H9 (cell line): Measurements from ENCODE around the gene NECAB3. TPM values are rescaled to one million over a fixed set of nuclear protein-coding genes. Genes with fewer than 3 reads are reported as not detected.
A peak's percentile ranks its signal among the peaks of the same experiment; 100 is the strongest.

Experiments used
- DNase-seq: peaks from one replicate; pipeline ENCODE4 v3.0.0-alpha.2; 2017
- H2AFZ ChIP-seq: one replicate; pipeline ENCODE4 v1.6.1; 2013; ENCODE audit warnings: mild to moderate bottlenecking, low read length, control low read depth, moderate library complexity
- H2AK5ac ChIP-seq: 2 replicates; pipeline ENCODE4 v1.6.1; 2013; ENCODE audit warnings: low read length, control low read depth, mixed read lengths; ENCODE audit not compliant: insufficient read length
- H2BK120ac ChIP-seq: one replicate; pipeline ENCODE4 v1.6.1; 2013; ENCODE audit warnings: low read depth, mild to moderate bottlenecking, low read length, control low read depth, inconsistent platforms; ENCODE audit not compliant: poor library complexity, severe bottlenecking
- H2BK12ac ChIP-seq: 2 replicates; pipeline ENCODE4 v1.6.1; 2013; ENCODE audit warnings: low read length, control low read depth, mixed read lengths, low read depth; ENCODE audit not compliant: insufficient read length
- H2BK15ac ChIP-seq: 2 replicates; pipeline ENCODE4 v1.6.1; 2013; ENCODE audit warnings: low read depth, low read length, control low read depth
- H2BK20ac ChIP-seq: one replicate; pipeline ENCODE4 v1.6.1; 2013; ENCODE audit warnings: low read depth, mild to moderate bottlenecking, low read length, control low read depth, inconsistent platforms; ENCODE audit not compliant: poor library complexity, severe bottlenecking
- H2BK5ac ChIP-seq: 2 replicates; pipeline ENCODE4 v1.6.1; 2013; ENCODE audit warnings: low read length, control low read depth, mixed read lengths; ENCODE audit not compliant: insufficient read length
- H3K14ac ChIP-seq: 2 replicates; pipeline ENCODE4 v1.6.1; 2013; ENCODE audit warnings: low read length, control low read depth; ENCODE audit not compliant: insufficient read depth
- H3K18ac ChIP-seq: 2 replicates; pipeline ENCODE4 v1.6.1; 2013; ENCODE audit warnings: low read depth, mild to moderate bottlenecking, mixed read lengths, low read length, control low read depth; ENCODE audit not compliant: insufficient read length
- H3K23ac ChIP-seq: 2 replicates; pipeline ENCODE4 v1.6.1; 2013; ENCODE audit warnings: low read length, control low read depth, mixed read lengths, low read depth; ENCODE audit not compliant: insufficient read length
- H3K23me2 ChIP-seq: 2 replicates; pipeline ENCODE4 v1.6.1; 2013; ENCODE audit warnings: low read depth, mild to moderate bottlenecking, mixed read lengths, low read length, control low read depth; ENCODE audit not compliant: insufficient read length, poor library complexity, severe bottlenecking
- H3K27ac ChIP-seq: 2 replicates; pipeline ENCODE4 v1.5.1; 2013; ENCODE audit warnings: low read length, control low read depth, mixed read lengths, low read depth; ENCODE audit not compliant: insufficient read length
- H3K27me3 ChIP-seq: 2 replicates; pipeline ENCODE4 v1.6.1; 2013; ENCODE audit warnings: low read length, control low read depth, inconsistent platforms; ENCODE audit not compliant: insufficient read depth
- H3K4ac ChIP-seq: 2 replicates; pipeline ENCODE4 v1.6.1; 2013; ENCODE audit warnings: low read depth, mild to moderate bottlenecking, control low read depth, inconsistent platforms, low read length, moderate library complexity
- H3K4me1 ChIP-seq: 2 replicates; pipeline ENCODE4 v1.6.1; 2013; ENCODE audit warnings: low read length, control low read depth, inconsistent platforms; ENCODE audit not compliant: insufficient read depth
- H3K4me2 ChIP-seq: 2 replicates; pipeline ENCODE4 v1.6.1; 2013; ENCODE audit warnings: low read length, control low read depth, mixed read lengths; ENCODE audit not compliant: insufficient read length, insufficient read depth
- H3K56ac ChIP-seq: 2 replicates; pipeline ENCODE4 v1.6.1; 2013; ENCODE audit warnings: low read depth, mild to moderate bottlenecking, mixed read lengths, low read length, control low read depth; ENCODE audit not compliant: insufficient read length
- H3K79me1 ChIP-seq: 2 replicates; pipeline ENCODE4 v1.6.1; 2013; ENCODE audit warnings: low read depth, mild to moderate bottlenecking, moderate library complexity, low read length, control low read depth, inconsistent platforms; ENCODE audit not compliant: insufficient read depth, poor library complexity, severe bottlenecking
- H3K79me2 ChIP-seq: 2 replicates; pipeline ENCODE4 v1.6.1; 2013; ENCODE audit warnings: low read length, control low read depth, inconsistent platforms; ENCODE audit not compliant: insufficient read depth
- H3K9ac ChIP-seq: 2 replicates; pipeline ENCODE4 v1.6.1; 2013; ENCODE audit warnings: low read length, control low read depth, mixed read lengths; ENCODE audit not compliant: insufficient read length; ENCODE audit errors: extremely low read depth
- H3K9me3 ChIP-seq: one replicate; pipeline ENCODE4 v1.6.1; 2013; ENCODE audit warnings: low read depth, low read length, inconsistent platforms; ENCODE audit not compliant: control insufficient read depth
- H3T11ph ChIP-seq: one replicate; pipeline ENCODE4 v1.6.1; 2013; ENCODE audit warnings: mild to moderate bottlenecking, low read length, control low read depth, inconsistent platforms
- H4K20me1 ChIP-seq: one replicate; pipeline ENCODE4 v1.6.1; 2013; ENCODE audit not compliant: control insufficient read depth, insufficient read length, insufficient read depth
- H4K5ac ChIP-seq: 2 replicates; pipeline ENCODE4 v1.6.1; 2013; ENCODE audit warnings: low read depth, mild to moderate bottlenecking, mixed read lengths, low read length, control low read depth; ENCODE audit not compliant: insufficient read length
- H4K8ac ChIP-seq: replicated peaks from 2 replicates; pipeline ENCODE4 v1.6.1; 2013; ENCODE audit warnings: low read length, control low read depth, mixed read lengths, low read depth; ENCODE audit not compliant: insufficient read length
- H4K91ac ChIP-seq: 2 replicates; pipeline ENCODE4 v1.6.1; 2013; ENCODE audit warnings: low read depth, mild to moderate bottlenecking, moderate library complexity, mixed read lengths, low read length, control low read depth; ENCODE audit not compliant: insufficient read length
- H3K27ac Mint-ChIP-seq, 3 experiments: 2 replicates in 2 of 3; 3 replicates in 1 of 3; pipeline ENCODE4 v1.8.0; 2020 to 2021; ENCODE audit warnings: mixed read lengths in 3 of 3, mild to moderate bottlenecking in 1 of 3, moderate library complexity in 1 of 3
- H3K27me3 Mint-ChIP-seq: 2 replicates; pipeline ENCODE4 v1.8.0; 2021; ENCODE audit warnings: low read depth, mild to moderate bottlenecking, moderate library complexity, mixed read lengths
- H3K36me3 Mint-ChIP-seq, 3 experiments: 2 replicates in 2 of 3; 3 replicates in 1 of 3; pipeline ENCODE4 v1.8.0; 2020 to 2021; ENCODE audit warnings: low read depth in 3 of 3, mixed read lengths in 3 of 3; ENCODE audit not compliant: insufficient read depth in 1 of 3
- H3K4me1 Mint-ChIP-seq, 2 experiments: 2 replicates each; pipeline ENCODE4 v1.8.0; 2020; ENCODE audit warnings: mixed read lengths in 2 of 2
- H3K4me3 Mint-ChIP-seq, 2 experiments: 2 replicates in 1 of 2; 3 replicates in 1 of 2; pipeline ENCODE4 v1.8.0; 2020 to 2021; ENCODE audit warnings: mild to moderate bottlenecking in 2 of 2, mixed read lengths in 2 of 2, moderate library complexity in 1 of 2
- H3K9me3 Mint-ChIP-seq, 2 experiments: 2 replicates in 1 of 2; 3 replicates in 1 of 2; pipeline ENCODE4 v1.8.0; 2020; ENCODE audit warnings: mild to moderate bottlenecking in 2 of 2, mixed read lengths in 2 of 2, moderate library complexity in 1 of 2
- WGBS: extraction: QIAGEN DNeasy Blood & Tissue Kit; methylation state at CpG from one replicate; pipeline ENCODE4 v1.1.7; 2013; ENCODE audit warnings: missing lambda C conversion rate, low lambda C conversion rate, mixed read lengths; ENCODE audit not compliant: insufficient read length; ENCODE audit errors: extremely low coverage; 5-methylcytosine and 5-hydroxymethylcytosine counted together
- total RNA-seq: library from RNA; stranded (reverse); gene quantifications from 2 replicates; pipeline ENCODE4 v1.2.1, GENCODE V29; 2021
- TF ChIP-seq, protein P1 (sequence below): fragments of 200-600 bp; sonication (generic); conservative IDR thresholded peaks from 3 replicates; pipeline ENCODE4 v1.8.0; 2021; ENCODE audit warnings: antibody characterized with exemption, mild to moderate bottlenecking

The NECAB3 gene
- total RNA-seq, 1 experiment from 2014 or later: 57.7 TPM

DNA sequence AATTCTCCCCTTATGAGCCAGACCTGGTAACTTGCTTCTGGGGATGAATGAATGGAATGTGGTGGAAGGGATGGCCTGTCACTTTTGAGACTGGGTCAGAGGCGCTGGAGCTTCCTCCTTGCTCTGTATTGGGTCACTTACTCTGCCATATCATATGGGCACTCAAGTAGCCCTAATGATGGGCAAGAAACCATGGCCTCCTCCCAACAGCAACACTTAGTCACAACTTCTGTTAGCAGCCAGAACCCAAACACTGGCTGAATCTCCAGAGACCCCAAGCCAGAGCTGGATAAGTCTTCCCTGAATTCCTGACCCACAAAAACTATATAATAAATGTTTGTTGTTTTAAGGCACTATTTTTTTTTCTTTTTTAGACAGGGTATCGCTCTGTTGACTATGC lies 6.5 kb upstream of the NECAB3 start:
- Histone ChIP-seq H3K9me3 (no peaks in the 10 kb centered on the region), H2AFZ (no peak overlapping the region), H3K9ac (no peak overlapping the region), H3K27ac (no peak overlapping the region), H2BK20ac (no peak overlapping the region), H3K27me3 (no peaks in the 10 kb centered on the region), H2BK15ac (no peak overlapping the region), H3K56ac (no peak overlapping the region), H4K5ac (no peak overlapping the region), H4K91ac (no peak overlapping the region), H4K8ac (no peak overlapping the region), H3K18ac (no peak overlapping the region), H3K4me2 (no peak overlapping the region), H3K79me2 (peaks cover 7% of the 10 kb centered on the region; the same call in 1 of the 2 replicates), H3K79me1 (no peaks in the 10 kb centered on the region), H3K23me2 (peaks cover 10% of the 10 kb centered on the region), H3K23ac (no peak overlapping the region), H3K4me1 (no peaks in the 10 kb centered on the region), H2BK12ac (no peak overlapping the region), H2AK5ac (no peak overlapping the region), H2BK120ac (no peak overlapping the region), H2BK5ac (no peak overlapping the region), H4K20me1 (no peaks in the 10 kb centered on the region), H3K4ac (no peak overlapping the region), H3T11ph (no peak overlapping the region), H3K14ac (no peak overlapping the region)
- TF ChIP-seq, protein P1, sequence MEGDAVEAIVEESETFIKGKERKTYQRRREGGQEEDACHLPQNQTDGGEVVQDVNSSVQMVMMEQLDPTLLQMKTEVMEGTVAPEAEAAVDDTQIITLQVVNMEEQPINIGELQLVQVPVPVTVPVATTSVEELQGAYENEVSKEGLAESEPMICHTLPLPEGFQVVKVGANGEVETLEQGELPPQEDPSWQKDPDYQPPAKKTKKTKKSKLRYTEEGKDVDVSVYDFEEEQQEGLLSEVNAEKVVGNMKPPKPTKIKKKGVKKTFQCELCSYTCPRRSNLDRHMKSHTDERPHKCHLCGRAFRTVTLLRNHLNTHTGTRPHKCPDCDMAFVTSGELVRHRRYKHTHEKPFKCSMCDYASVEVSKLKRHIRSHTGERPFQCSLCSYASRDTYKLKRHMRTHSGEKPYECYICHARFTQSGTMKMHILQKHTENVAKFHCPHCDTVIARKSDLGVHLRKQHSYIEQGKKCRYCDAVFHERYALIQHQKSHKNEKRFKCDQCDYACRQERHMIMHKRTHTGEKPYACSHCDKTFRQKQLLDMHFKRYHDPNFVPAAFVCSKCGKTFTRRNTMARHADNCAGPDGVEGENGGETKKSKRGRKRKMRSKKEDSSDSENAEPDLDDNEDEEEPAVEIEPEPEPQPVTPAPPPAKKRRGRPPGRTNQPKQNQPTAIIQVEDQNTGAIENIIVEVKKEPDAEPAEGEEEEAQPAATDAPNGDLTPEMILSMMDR: no peak
- Mint-ChIP-seq H3K4me1 (peaks cover 24% of the 10 kb centered on the region in 2 experiments), H3K9me3 (no peaks in the 10 kb centered on the region), H3K4me3 (no peak overlapping the region), H3K27ac (peak overlapping the region in 1 of 3 experiments; percentile 57; a peak in 1 of 7 replicates), H3K27me3 (no peaks in the 10 kb centered on the region), H3K36me3 (peaks cover 27 to 63% (median 41%) of the 10 kb centered on the region in 3 experiments; a peak in 6 of 7 replicates)
- WGBS: no CpG with 5 or more reads among the region's 2 CpGs
- no peak for DNase-seq
